GM18498 (cell line): Measurements from ENCODE around the gene C1orf52.

Experiments used
- ATAC-seq: cut with Tn5 transposase; IDR thresholded peaks from one replicate; pipeline ENCODE4 v1.9.1; 2021; ENCODE audit warnings: mild to moderate bottlenecking, moderate library complexity; ENCODE audit not compliant: unreplicated experiment

The C1orf52 gene

DNA sequence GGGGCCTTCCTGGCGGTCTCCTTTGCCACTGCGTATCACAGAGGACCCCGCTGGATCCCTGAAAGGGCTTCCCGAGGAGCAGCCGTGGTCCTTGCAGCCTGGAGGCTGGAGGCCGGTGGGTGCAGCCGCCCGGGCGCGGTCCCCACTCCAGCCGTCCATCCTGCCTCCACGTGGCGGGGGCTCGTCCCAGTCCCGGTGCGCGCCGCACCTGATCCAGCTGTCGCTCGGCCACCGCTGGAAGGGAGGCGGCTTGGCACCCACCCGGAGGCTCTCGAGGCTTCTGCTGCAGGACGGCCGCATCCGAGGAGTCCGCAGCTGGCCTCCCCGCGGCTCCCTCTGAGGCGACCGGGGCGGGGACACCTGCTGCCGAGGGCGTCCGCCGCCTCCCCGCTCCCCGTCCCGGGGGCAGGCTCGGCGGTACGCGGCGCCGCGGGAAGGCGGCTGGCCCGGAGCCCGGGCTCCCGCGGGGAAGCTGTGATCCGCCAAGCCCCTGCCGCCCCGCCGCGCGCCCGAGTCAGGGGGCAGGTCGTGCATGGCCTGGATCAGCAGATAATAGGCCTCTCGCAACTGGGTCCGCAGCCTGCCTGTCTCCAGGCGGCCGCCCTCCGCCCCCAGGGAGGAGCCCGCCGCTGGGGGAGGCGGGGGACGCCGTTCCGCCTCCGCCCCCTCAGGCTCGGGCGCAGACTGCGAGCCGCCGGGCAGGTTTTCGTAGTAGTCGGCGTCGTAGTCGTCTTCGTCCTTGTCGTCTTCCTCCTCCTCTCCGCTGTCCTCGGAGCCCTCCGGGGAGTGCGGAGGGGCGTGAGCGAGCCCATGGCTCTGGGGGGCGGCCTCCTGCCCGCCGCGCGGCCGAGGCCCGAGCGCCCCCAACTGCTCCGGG lies 58.8 kb downstream of the C1orf52 start, which contains the start of gene SYDE2:
SYDE2 (minus strand) TSS at position 554 of the 877 bp plus-strand sequence; CDS start at position 534, 20 bp downstream.
- peak; percentile 83 for ATAC-seq
